HG02623 (cell line): Measurements from ENCODE around the gene SARDH.

ENCODE experiments used
- ATAC-seq: cut with Tn5 transposase; IDR thresholded peaks from one replicate; pipeline ENCODE4 v1.9.1; 2021; ENCODE audit warnings: moderate library complexity; ENCODE audit not compliant: unreplicated experiment

SARDH gene

GRCh38 chr9:133737774-133738639 is at the start of gene SARDH:
Gene SARDH, minus strand, starts transcription at chr9:133738352. Its CDS starts 4,179 bp downstream, at chr9:133734173.
- no peak for ATAC-seq

GRCh38 chr9:133787754-133788025 is 49.5 kb upstream of the SARDH start:
- no peak for ATAC-seq

GRCh38 chr9:133786907-133787753 is 49.0 kb upstream of the SARDH start:
- no peak for ATAC-seq

GRCh38 chr9:133786371-133786753 is 48.2 kb upstream of the SARDH start:
- ATAC-seq = no peak

- ATAC-seq = no peak
Observed at GRCh38 chr9:133785753-133786370, 47.7 kb upstream of the SARDH start.

GRCh38 chr9:133784731-133785561 is 46.8 kb upstream of the SARDH start:
- ATAC-seq = no peak

- no peak for ATAC-seq
Observed at GRCh38 chr9:133783331-133783731, 45.2 kb upstream of the SARDH start.

GRCh38 chr9:133782157-133783130 is 44.3 kb upstream of the SARDH start:
- no peak for ATAC-seq

GRCh38 chr9:133781828-133782135 is 43.6 kb upstream of the SARDH start:
- ATAC-seq = no peak

GRCh38 chr9:133780962-133781827 is 43.0 kb upstream of the SARDH start:
- no peak for ATAC-seq

- no peak for ATAC-seq
Observed at GRCh38 chr9:133780404-133780945, 42.3 kb upstream of the SARDH start.

- no peak for ATAC-seq
Observed at GRCh38 chr9:133779516-133780403, 41.6 kb upstream of the SARDH start.

GRCh38 chr9:133779081-133779480 is 40.9 kb upstream of the SARDH start:
- no peak for ATAC-seq

GRCh38 chr9:133778336-133779013 is 40.3 kb upstream of the SARDH start:
- no peak for ATAC-seq

GRCh38 chr9:133777871-133778270 is 39.7 kb upstream of the SARDH start:
- ATAC-seq = no peak

- ATAC-seq = no peak
Observed at GRCh38 chr9:133777068-133777791, 39.1 kb upstream of the SARDH start.
